Body of pancreas (tissue), 4 donors: ENCODE data around the gene C22orf39. TPM values are rescaled to one million over a fixed set of nuclear protein-coding genes. Genes with fewer than 3 reads are reported as not detected.

Source experiments
- ATAC-seq: fragments of 150-250 bp; one replicate; pipeline ENCODE4 v1.9.1; 2016
- DNase-seq, 4 donors: peaks; one replicate each; pipeline ENCODE4 v3.0.0-alpha.2; 2019
- H3K27ac ChIP-seq, 4 donors: fragments of 200-600 bp; sonication (generic); 1 replicate in 3 of 4; 2 replicates in 1 of 4; pipeline versions ENCODE4 v1.5.1 to v1.6.1; 2016 to 2019; ENCODE audit warnings: mild to moderate bottlenecking in 1 of 4, mixed read lengths in 1 of 4, moderate library complexity in 1 of 4
- H3K27me3 ChIP-seq, 2 donors: fragments of 200-600 bp; sonication (generic); one replicate each; pipeline ENCODE4 v1.6.0; 2016; ENCODE audit warnings: mild to moderate bottlenecking in 1 of 2
- H3K36me3 ChIP-seq, 2 donors: fragments of 200-600 bp; sonication (generic); replicated peaks in 1 of 2; 2 replicates each; pipeline ENCODE4 v1.5.1; 2016; ENCODE audit warnings: low read depth in 2 of 2; ENCODE audit not compliant: insufficient read depth in 1 of 2
- H3K4me1 ChIP-seq: fragments of 200-600 bp; sonication (generic); one replicate; pipeline ENCODE4 v1.6.0; 2016
- H3K4me3 ChIP-seq, 2 donors: fragments of 200-600 bp; sonication (generic); 1 replicate in 1 of 2; 2 replicates in 1 of 2; pipeline ENCODE4 v1.5.1; 2016 to 2019
- H3K9me3 ChIP-seq, 3 donors: fragments of 200-600 bp; sonication (generic); 1 replicate in 2 of 3; 2 replicates in 1 of 3; pipeline ENCODE4 v1.5.1; 2016
- POLR2A ChIP-seq, 3 donors: fragments of 450-650 bp; IDR thresholded peaks; one replicate each; pipeline ENCODE4 v1.6.1; 2016; ENCODE audit warnings: antibody characterized with exemption in 3 of 3, mild to moderate bottlenecking in 2 of 3
- WGBS, 2 donors: methylation state at CpG; one replicate each; pipeline ENCODE4 v1.1.5; 2017; 5-methylcytosine and 5-hydroxymethylcytosine counted together
- intact Hi-C: fragments of 100-400 bp; cut with DNase I; formaldehyde crosslinking; loops from one replicate; pipeline ENCODE4 v1.15.1; 2023
- total RNA-seq, 2 donors: library from RNA; depleted of rRNA; stranded (reverse); fragments of >200 nt; gene quantifications; one replicate each; pipeline ENCODE4 v1.1.0, GENCODE V29; 2016
- TF ChIP-seq, protein P1 (sequence below), 7 experiments: fragments of 450-650 bp in 4 of 7; fragments of 200-600 bp in 3 of 7; sonication (generic) in 3 of 7; IDR thresholded peaks; one replicate each; pipeline ENCODE4 v1.5.1; 2016 to 2019; ENCODE audit warnings: antibody characterized with exemption in 7 of 7

The C22orf39 gene
- total RNA-seq, 2 donors from 2014 or later = 36.1 to 49.8 TPM

- Histone ChIP-seq H3K4me3 (no peak overlapping the region), H3K4me1 (peaks cover 4% of the 10 kb centered on the region), H3K27me3 (no peaks in the 10 kb centered on the region), H3K36me3 (peaks cover 0 to 28% of the 10 kb centered on the region in 2 donors), H3K27ac (no peak overlapping the region), H3K9me3 (no peaks in the 10 kb centered on the region)
- DNase-seq (no peak), ATAC-seq (no peak)
- WGBS, 2 donors = 82% methylated on average over 6 of the region's 6 CpGs
- TF ChIP-seq, protein P1, sequence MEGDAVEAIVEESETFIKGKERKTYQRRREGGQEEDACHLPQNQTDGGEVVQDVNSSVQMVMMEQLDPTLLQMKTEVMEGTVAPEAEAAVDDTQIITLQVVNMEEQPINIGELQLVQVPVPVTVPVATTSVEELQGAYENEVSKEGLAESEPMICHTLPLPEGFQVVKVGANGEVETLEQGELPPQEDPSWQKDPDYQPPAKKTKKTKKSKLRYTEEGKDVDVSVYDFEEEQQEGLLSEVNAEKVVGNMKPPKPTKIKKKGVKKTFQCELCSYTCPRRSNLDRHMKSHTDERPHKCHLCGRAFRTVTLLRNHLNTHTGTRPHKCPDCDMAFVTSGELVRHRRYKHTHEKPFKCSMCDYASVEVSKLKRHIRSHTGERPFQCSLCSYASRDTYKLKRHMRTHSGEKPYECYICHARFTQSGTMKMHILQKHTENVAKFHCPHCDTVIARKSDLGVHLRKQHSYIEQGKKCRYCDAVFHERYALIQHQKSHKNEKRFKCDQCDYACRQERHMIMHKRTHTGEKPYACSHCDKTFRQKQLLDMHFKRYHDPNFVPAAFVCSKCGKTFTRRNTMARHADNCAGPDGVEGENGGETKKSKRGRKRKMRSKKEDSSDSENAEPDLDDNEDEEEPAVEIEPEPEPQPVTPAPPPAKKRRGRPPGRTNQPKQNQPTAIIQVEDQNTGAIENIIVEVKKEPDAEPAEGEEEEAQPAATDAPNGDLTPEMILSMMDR (IDR thresholded peaks at IDR 0.05) = no peak
- no peak for TF ChIP-seq POLR2A (IDR thresholded peaks at IDR 0.05)
- intact Hi-C loops = no loop called here
These were observed 6.6 kb upstream of the C22orf39 start for GRCh38 chr22:19454156-19454555.

DNA sequence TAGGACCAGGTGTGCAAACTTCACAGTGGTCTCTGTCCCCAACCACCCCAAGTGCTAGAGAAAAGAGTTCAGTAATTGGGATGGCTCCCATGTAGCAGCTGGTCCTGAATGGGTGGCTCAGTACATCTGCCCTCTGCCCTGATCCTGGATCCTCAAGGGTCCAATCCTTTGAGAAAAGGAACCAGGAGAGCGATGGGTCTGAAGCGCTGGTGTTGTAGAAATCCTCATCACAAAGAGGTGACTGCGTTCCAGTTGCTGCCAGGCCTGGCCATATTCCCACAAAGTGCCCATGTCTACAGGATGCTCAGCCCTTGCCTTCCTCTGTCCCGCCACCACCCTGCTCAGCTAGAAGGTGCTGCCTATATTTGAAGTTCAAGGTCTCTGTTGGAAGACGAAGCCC, 6.2 kb upstream of the C22orf39 start:
- Histone ChIP-seq H3K4me3 (no peak overlapping the region), H3K36me3 (peaks cover 0 to 28% of the 10 kb centered on the region in 2 donors), H3K9me3 (no peaks in the 10 kb centered on the region), H3K4me1 (peaks cover 8% of the 10 kb centered on the region), H3K27ac (no peak overlapping the region), H3K27me3 (no peaks in the 10 kb centered on the region)
- no peak for DNase-seq
- intact Hi-C loops = no loop called here
- WGBS, 2 donors = 72 to 95% methylated on average over 4 to 5 of the region's 5 CpGs
- no peak for TF ChIP-seq POLR2A (IDR thresholded peaks at IDR 0.05)
- TF ChIP-seq, protein P1 (IDR thresholded peaks at IDR 0.05) = no peak
- ATAC-seq = no peak

DNA sequence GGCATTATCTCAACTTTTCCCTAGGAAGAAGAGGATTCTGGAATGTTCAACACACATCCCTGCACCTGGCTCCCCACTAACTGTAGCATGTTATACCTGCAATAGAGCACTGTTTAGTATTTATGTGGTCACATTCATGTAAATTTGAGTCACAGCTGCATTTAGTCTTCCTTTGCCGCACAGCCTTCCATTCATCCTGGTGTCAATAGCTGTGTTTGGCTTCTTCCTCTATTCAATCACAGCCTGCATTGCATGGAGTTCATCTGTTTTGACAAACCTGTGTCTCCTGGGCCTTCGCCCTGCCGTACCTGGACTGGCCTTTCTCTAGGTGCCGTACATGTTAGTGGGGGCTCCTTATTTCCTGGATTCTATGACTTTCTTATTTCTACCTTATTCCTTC, 4.1 kb upstream of the C22orf39 start:
- no peaks in the 10 kb centered on the region for H3K9me3 ChIP-seq
- no peak overlapping the region for H3K4me3 ChIP-seq
- TF ChIP-seq, protein P1 (IDR thresholded peaks at IDR 0.05) = no peak
- TF ChIP-seq POLR2A (IDR thresholded peaks at IDR 0.05) = no peak
- H3K27ac ChIP-seq = no peak overlapping the region
- H3K36me3 ChIP-seq = peaks cover 0 to 21% of the 10 kb centered on the region in 2 donors
- no peak for ATAC-seq
- 93 to 96% methylated on average over 4 of the region's 4 CpGs for WGBS, 2 donors
- DNase-seq = no peak
- H3K4me1 ChIP-seq = peaks cover 17% of the 10 kb centered on the region
- intact Hi-C loops = no loop called here
- H3K27me3 ChIP-seq = no peaks in the 10 kb centered on the region

- DNase-seq (no peak), ATAC-seq (no peak)
- 84 to 85% methylated on average over 8 of the region's 8 CpGs for WGBS, 2 donors
- no peak overlapping the region for H3K27ac ChIP-seq
- TF ChIP-seq, protein P1 (IDR thresholded peaks at IDR 0.05) = no peak
- no peak for TF ChIP-seq POLR2A (IDR thresholded peaks at IDR 0.05)
- peaks cover 0 to 12% of the 10 kb centered on the region in 2 donors for H3K36me3 ChIP-seq
- no peaks in the 10 kb centered on the region for H3K9me3 ChIP-seq
- no peak overlapping the region for H3K4me3 ChIP-seq
- intact Hi-C loops = no loop called here
- H3K4me1 ChIP-seq = peaks cover 27% of the 10 kb centered on the region
- no peaks in the 10 kb centered on the region for H3K27me3 ChIP-seq
These were observed 3.1 kb upstream of the C22orf39 start for GRCh38 chr22:19450363-19451175.

DNA sequence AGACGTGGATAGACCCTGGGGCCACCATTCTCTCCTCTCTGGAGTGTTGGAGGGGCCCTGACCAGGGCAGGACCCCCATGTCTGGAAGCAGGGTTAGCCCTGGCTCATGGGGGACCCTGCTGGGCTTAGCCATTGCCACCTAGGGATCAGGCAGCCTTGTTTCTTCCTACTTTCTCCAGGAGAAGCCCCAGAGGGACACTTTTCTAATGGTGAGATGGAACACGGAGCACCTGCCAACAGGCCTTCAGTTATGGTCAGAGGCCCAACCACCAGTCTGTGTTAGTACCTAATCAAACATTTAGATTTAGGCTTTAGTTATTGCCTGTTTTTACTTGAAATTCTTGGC, 1.9 kb upstream of the C22orf39 start:
- DNase-seq (no peak), ATAC-seq (no peak)
- H3K4me1 ChIP-seq = peaks cover 38% of the 10 kb centered on the region
- no peaks in the 10 kb centered on the region for H3K9me3 ChIP-seq
- H3K27ac ChIP-seq = no peak overlapping the region
- WGBS, 2 donors = 69 to 76% methylated on average over 2 of the region's 2 CpGs
- intact Hi-C loops = no loop called here
- TF ChIP-seq, protein P1 (IDR thresholded peaks at IDR 0.05) = no peak
- TF ChIP-seq POLR2A (IDR thresholded peaks at IDR 0.05) = no peak
- no peaks in the 10 kb centered on the region for H3K27me3 ChIP-seq
- H3K36me3 ChIP-seq = peaks cover 0 to 4% of the 10 kb centered on the region in 2 donors
- H3K4me3 ChIP-seq = no peak overlapping the region
